Anterior cingulate cortex (tissue), 58 donors: ENCODE results near the gene COPS6.
A peak's percentile ranks its signal among the peaks of the same experiment; 100 is the strongest.

Experiments
- DNase-seq, 58 donors: peaks; one replicate each; lab custom pipeline; 2025; lab: John Stamatoyannopoulos, UW

COPS6 gene

GRCh38 chr7:100100420-100101015, 11.7 kb downstream of the COPS6 start:
- DNase-seq, result peak; percentile 49 to 93 (median 86)

DNA sequence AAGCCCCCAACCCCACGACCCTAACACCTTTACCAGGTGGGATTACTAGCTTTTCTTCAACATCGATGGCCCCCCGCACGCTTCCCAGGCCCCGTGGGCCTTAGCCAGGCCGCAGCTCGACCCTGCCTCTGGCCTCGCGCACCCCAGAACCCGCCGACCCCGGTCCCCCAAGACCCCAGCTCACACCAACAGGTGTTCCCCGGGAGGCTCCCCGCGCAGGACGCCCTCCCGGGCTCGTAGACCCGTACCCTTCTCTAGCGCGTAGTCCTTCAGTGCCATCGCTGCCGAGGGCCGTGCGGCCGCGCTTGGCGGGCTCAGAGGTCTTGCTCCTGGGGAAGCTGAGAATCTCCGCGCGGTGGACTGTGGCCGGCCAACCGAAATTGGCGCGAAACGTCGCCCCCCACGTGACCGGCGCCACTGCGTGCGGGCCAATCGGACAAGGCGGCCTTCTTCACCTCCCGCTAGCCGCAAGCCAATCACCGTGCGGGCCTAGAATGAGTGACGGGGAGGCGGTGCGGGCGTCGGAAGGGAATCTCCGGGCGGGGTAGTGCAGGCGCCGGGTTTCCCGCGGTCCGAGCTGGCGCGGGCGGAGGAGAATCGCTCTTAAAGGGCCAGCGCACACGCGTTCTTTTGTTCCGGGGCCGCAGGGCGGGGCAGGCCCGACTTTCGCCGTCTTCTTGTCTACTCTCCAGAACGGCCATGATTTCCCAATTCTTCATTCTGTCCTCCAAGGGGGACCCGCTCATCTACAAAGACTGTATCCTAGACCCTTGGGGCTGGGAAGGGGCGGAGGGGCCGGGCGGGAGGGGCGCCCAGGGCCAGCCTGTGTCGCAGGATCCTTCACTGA, 12.5 kb downstream of the COPS6 start, which contains the start of the genes AP4M1 and MCM7:
Gene AP4M1, plus strand, starts transcription at position 628 of the 847 bp plus-strand sequence. Its CDS starts 72 bp downstream, at position 700.
Gene MCM7, minus strand, starts transcription at position 382 of the 847 bp plus-strand sequence. Its CDS starts 103 bp downstream, at position 279.
- peak; percentile 85 to 100 (median 98) for DNase-seq

- no peak for DNase-seq
Observed at GRCh38 chr7:100102950-100103840, 14.4 kb downstream of the COPS6 start.

DNA sequence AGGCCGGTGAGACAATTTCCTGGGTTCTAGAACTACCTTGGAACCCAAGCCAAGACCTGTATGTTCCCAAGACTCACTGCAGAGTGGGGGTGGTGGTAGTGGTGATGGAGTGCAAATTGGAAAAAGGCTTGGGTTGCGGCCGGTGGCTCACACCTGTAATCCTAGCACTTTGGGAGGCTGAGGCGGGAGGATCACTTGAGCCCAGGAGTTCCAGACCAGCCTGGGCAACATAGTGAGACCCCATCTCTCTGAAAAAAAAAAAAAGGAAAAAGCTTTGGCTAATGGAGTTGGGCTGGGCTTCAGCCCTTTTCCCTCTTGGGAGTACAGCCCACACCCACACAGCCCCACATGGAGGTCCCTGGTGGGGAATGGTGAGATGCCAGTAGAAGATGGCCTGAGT, 16.8 kb downstream of the COPS6 start:
- no peak for DNase-seq

- DNase-seq, result no peak
Observed at GRCh38 chr7:100106633-100107032, 17.9 kb downstream of the COPS6 start.

- peak in 3 of 58 donors; percentile 9 to 10 (median 10) for DNase-seq
Observed at GRCh38 chr7:100107125-100107737, 18.5 kb downstream of the COPS6 start.

DNA sequence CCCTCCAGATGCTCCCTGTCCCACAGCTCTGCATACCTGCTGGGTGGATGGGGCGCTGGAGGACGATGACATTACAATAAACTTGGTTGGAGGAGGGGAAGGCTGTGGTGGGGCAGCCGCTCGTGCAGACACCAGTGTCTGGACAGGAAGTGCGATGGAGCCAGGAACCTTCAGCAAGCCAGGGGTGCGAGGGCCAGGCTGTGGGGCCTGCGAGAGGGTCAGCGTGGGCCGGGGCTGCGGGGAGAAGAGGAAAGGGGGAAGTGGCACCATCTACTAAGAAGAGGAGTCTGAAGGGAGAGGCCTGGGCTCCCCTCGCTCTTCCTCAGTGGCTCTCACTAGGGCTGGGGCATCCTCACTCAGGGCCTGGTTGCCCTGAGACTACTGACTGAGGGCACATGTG, 19.1 kb downstream of the COPS6 start:
- no peak for DNase-seq

DNA sequence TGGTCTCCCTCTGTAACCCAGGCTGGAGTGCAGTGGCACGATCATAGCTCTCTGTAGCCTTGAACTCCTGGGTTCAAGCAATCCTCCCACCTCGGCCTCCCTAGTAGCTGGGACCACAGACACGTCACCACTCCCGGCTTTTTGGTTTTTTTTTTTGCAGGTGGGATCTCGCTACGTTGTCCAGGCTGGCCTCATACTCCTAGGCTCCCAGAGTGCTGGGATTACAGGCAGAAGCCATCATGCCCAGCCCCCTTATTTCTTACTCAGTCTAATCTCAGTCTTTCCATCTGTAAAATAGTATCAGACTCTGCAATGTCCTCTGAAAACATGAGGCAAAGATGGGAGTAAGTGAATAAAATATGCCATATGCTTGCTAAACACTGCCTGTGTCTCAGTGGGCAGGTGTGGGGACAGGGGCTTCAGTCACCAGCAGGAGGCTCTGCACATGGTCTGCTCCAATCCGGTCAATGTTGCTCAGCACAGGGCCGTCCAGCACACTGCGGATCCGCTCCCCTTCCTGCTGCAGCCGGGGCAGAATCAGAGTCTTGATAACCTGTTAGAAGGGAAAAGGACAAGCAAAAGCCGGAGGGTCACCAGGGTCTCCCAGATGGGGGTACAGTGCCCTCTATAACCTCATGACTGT, 20.9 kb downstream of the COPS6 start:
- no peak for DNase-seq

DNA sequence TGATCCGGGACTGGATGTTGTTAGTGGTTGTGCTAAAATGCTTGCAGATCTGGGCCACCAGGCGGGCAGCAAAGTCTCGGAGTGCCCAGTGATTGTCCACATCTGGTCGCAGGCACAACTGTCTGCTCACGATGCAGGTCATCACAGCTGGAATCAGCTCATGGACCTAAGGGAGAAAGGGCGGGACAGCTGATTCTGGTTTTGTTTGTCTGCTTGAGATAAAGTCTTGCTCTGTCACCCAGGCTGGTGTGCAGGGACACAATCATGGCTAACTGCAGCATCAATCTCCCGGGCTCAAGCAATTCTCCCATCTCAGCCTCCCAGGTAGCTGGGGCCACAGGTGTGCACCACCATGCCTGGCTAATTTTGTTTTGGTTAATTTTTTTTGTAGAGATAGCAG, 22.4 kb downstream of the COPS6 start:
- DNase-seq, result no peak

DNA sequence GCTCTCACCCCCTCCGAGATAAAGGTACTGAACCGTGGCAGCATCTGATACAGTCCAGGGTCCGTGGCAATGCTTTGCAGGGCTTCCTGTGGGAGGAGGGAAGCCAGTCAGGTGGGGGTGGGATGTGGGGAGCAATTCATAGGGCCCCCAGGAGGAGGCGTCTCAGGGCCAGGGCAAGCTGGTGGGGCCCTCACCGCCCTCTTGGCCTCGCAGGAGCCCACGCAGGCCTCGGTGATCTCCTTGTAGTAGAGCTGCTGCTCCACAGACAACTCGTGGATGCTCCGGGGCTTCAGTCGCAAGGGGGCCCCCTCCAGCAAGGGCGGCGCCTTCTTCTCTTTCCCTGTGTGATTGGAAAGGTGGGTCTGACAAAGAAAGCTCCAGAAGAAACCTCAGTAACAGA, 23.1 kb downstream of the COPS6 start:
- no peak for DNase-seq

- no peak for DNase-seq
Observed at GRCh38 chr7:100115026-100115425, 26.3 kb downstream of the COPS6 start.

- no peak for DNase-seq
Observed at GRCh38 chr7:100118388-100119071, 29.8 kb downstream of the COPS6 start.

DNA sequence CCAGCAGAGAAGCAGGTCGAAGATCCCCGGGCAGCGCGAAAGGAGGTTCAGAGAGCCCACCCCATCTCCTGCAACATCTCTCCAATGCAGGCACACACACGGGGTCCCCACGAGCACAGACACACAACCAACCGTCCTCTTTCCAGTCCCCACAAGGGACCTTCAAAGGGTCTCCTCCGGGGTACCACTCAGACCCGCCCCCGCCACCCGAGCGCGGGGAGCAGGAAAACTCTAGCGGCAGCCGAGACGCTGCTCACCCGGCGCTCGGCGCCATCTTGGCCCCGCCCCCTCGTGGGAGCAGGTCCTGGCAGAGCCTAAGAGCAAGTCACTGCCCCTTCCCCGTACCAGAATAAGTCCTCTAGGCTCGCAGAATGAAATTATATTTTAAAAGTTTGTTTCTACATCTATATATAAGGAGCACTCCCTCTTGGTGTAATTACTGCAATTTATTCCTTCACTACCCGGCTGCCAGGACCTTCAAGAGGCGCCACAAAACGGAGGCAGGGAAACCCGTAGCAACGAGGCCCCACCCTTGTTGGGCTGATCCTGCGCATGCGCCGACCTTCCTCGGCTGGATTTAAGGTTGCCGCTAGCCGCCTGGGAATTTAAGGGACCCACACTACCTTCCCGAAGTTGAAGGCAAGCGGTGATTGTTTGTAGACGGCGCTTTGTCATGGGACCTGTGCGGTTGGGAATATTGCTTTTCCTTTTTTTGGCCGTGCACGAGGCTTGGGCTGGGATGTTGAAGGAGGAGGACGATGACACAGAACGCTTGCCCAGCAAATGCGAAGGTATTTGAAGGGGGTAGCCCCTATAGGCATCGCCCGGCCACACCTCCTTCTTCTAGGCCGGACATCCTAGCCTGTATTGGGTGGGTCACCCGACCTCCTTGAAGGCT, 30.6 kb downstream of the COPS6 start, which contains the start of the genes CNPY4 and TAF6:
Gene CNPY4, plus strand, starts transcription at position 563 of the 898 bp plus-strand sequence. Its CDS starts 111 bp downstream, at position 674.
Gene TAF6, minus strand, starts transcription at position 287 of the 898 bp plus-strand sequence. CDS start 5,149 bp downstream, outside the sequence.
- DNase-seq, result peak; percentile 69 to 96 (median 90)

GRCh38 chr7:100119970-100120732, 31.4 kb downstream of the COPS6 start:
- peak in 55 of 58 donors; percentile 50 to 88 (median 74) for DNase-seq

- no peak for DNase-seq
Observed at GRCh38 chr7:100120733-100121036, 31.9 kb downstream of the COPS6 start.

DNA sequence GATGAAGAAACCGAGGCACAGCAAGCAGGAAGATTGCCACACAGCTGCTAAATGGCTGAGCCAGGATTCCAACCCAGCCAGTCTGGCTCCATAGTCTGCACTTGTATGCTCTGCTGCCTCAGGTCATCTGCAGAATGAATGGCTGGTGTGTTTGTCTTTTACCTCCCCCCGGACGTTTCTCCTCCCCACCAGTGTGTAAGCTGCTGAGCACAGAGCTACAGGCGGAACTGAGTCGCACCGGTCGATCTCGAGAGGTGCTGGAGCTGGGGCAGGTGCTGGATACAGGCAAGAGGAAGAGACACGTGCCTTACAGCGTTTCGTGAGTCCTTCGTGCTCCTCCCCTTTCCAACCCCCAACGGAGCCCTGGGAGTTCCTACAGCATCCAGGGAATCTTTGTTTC, 33.3 kb downstream of the COPS6 start:
- DNase-seq, result no peak

- DNase-seq, result no peak
Observed at GRCh38 chr7:100122568-100122967, 33.8 kb downstream of the COPS6 start.
